Measurements from ENCODE around the gene CAMSAP2.
"Not testable (repeated sequence)": the region's sequence is repeated elsewhere in the genome, so short reads cannot be mapped to it uniquely, and the experiment has no call there.

CAMSAP2 gene

DNA sequence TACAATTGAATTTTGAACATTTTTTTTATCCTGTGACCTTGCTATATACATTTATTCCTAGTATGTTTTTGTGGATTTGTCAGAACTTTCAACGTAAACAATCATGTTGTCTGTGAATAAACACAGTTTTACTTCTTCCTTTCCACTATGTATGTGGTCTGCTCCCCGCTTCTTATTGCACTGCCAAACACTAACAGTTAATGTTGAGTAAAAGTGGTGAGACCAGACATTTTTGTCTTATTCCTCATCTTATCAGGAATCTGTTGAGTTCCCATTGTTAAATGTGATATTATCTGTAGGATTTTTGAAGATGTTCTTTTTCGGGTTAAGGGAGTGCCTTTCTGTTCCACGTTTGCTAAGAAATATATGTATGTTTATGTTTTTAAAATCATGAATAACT is 45.9 kb downstream of the CAMSAP2 start:
- H3K4me3 ChIP-seq (ENCODE audit: low read depth, low read length) = no peak overlapping the region
- TF ChIP-seq, protein P1, sequence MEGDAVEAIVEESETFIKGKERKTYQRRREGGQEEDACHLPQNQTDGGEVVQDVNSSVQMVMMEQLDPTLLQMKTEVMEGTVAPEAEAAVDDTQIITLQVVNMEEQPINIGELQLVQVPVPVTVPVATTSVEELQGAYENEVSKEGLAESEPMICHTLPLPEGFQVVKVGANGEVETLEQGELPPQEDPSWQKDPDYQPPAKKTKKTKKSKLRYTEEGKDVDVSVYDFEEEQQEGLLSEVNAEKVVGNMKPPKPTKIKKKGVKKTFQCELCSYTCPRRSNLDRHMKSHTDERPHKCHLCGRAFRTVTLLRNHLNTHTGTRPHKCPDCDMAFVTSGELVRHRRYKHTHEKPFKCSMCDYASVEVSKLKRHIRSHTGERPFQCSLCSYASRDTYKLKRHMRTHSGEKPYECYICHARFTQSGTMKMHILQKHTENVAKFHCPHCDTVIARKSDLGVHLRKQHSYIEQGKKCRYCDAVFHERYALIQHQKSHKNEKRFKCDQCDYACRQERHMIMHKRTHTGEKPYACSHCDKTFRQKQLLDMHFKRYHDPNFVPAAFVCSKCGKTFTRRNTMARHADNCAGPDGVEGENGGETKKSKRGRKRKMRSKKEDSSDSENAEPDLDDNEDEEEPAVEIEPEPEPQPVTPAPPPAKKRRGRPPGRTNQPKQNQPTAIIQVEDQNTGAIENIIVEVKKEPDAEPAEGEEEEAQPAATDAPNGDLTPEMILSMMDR (IDR thresholded peaks at IDR 0.05; ENCODE audit: low read depth, low read length) = no peak

DNA sequence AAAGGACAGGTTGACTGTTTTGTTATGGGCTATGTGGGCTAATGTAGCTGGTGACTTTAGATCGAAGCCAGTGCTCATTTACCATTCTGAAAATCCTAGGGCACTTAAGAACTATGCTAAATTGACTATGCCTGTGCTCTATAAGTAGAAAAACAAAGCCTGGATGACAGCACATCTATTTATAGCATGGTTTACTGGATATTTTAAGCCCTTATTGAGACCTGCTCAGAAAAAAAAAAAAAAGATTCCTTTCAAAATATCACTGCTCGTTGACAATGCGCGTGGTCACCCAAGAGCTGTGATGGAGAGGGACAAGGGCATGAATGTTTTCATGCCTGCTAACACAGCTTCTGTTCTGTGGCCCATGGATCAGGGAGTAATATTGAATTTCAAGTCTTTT is 48.1 kb downstream of the CAMSAP2 start:
- H3K4me3 ChIP-seq (ENCODE audit: low read depth, low read length) = no peak overlapping the region
- TF ChIP-seq, protein P1 (IDR thresholded peaks at IDR 0.05; ENCODE audit: low read depth, low read length) = no peak

DNA sequence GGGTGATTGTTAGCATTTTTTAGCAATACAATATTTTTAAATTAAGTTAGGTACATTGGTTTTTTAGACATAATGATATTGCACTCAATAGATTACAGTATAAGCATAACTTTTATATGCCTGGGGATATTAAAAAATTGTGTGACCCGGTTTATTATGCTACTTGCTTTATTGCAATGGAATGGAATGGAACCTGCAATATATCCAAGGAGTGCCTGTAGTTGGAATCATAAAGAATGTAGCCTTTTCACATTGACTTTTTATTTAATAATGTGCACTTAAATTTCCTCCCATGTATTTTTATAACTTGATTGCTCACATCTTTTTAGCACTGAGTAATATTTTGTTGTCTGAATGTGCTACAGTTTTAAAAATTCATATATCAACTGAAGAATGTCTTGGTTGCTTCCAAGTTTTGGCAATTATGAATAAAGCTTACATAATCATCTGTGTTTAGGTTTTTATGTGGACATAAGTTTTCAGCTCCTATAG is 49.2 kb downstream of the CAMSAP2 start:
- TF ChIP-seq, protein P1 (IDR thresholded peaks at IDR 0.05; ENCODE audit: low read depth, low read length) = no peak
- no peak overlapping the region for H3K4me3 ChIP-seq (ENCODE audit: low read depth, low read length)

DNA sequence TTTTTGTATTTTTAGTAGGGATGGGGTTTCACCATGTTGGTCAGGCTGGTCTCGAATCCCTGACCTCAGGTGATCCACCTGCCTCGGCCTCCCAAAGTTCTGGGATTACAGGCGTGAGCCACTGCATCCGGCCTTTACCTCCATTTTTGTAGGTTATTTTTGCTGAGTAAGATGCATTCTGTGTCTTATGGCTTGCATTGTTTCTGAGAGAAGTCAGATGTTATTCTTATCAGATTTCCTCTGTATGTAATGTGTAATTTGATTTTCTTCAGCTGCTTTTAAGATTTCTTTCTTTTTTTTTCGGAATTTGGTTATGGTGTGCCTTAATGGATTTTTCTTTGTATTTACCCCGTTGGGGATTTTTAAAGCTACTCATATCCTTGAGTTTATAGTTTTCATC is 52.3 kb downstream of the CAMSAP2 start:
- H3K4me3 ChIP-seq (ENCODE audit: low read depth, low read length) = not testable (repeated sequence)

DNA sequence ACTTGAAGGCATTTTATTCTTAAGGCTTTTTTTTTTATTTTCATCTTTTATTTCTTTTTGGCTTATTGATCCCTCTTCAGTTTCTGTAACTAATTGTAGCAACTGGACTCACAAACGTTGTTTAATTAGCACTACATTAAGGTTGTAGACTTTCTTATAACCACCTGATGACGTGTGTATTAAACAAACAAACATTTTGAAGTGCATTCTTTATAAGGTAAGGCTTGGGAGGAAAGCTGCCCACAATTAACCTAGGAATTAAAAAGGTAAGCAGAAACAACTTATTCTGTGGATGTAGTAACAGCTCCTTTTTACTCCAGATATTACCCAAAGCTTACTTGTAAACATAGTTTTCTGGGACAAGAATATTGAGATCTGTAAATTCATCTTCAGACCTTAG is 55.0 kb downstream of the CAMSAP2 start:
- H3K4me3 ChIP-seq (ENCODE audit: low read depth, low read length) = no peak overlapping the region
- TF ChIP-seq, protein P1 (IDR thresholded peaks at IDR 0.05; ENCODE audit: low read depth, low read length) = no peak

DNA sequence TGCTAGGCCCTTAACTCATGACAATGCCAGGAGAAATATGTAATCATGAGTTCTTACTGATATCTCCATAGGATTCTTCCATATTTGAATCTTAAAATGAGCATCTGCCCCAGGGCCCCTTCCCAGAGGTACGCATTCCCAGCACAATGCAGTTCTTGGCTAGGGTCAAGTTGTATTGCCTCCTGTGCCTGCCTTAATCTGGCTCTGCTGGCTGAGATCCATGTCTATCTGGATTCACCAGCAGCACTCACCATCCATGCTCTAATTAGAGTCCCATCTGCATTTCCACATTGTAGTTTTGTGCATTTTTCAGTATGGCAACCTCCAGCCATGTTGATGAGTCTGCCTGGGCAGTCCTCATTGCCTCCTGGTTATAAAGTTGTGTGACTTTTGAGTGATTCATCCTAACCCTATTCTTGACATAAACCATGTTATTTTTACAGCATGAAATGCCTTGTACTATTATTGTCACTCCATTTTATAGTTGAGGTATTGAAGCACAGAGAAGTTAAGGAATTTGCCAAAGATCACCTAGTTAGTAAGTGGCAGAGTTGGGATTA is 55.9 kb downstream of the CAMSAP2 start:
- TF ChIP-seq, protein P1 (IDR thresholded peaks at IDR 0.05; ENCODE audit: low read depth, low read length) = no peak
- no peak overlapping the region for H3K4me3 ChIP-seq (ENCODE audit: low read depth, low read length)

DNA sequence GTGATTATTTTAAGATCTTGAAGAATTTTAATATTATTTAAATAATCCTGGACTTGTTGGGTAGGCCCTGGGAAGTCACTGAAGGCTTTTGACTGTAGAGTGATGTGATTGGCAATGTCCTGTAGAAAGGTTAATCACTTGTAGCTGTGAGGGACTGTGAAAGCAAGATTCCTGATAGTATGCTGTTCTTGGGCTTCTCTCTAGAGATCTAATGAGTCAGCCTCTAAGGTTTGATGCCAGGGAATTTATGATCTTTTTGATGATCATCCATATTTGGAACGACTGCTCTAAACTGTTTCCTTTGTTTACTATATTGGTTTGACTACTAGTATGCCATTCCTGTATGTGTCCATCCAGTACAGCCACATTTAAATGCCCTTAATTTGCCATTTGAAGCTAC is 56.5 kb downstream of the CAMSAP2 start:
- TF ChIP-seq, protein P1 (IDR thresholded peaks at IDR 0.05; ENCODE audit: low read depth, low read length) = no peak
- no peak overlapping the region for H3K4me3 ChIP-seq (ENCODE audit: low read depth, low read length)

DNA sequence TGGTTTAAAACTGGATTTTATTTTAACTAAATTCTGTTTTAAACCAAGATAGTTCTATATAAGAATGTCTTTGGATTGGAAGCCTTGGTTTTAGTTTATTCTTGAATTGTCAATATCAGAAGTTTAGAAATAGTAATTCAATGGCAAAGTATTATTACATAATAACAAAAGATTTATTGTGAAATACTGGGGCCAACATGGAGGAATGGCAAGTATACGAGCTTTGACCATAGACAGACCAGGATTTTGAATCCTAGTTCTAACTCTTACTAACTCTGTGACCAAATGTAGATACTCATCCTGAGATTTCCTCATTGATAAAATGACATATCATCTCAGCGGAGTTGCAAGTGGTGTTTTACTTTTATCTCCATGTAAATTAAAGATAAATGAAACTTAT is 63.3 kb downstream of the CAMSAP2 start:
- no peak overlapping the region for H3K4me3 ChIP-seq (ENCODE audit: low read depth, low read length)
- TF ChIP-seq, protein P1 (IDR thresholded peaks at IDR 0.05; ENCODE audit: low read depth, low read length) = no peak

Measured in WI38 (cell line).